Natural killer cell treated with Interleukin-12 subunit alpha and Interleukin-12 subunit beta and Interleukin-15 and Interleukin-18, amount 100 ng/mL, for 72 hours (primary cell): ENCODE measurements around the gene REC114. TPM values are rescaled to one million over a fixed set of nuclear protein-coding genes. Genes with fewer than 3 reads are reported as not detected.
"Not testable (repeated sequence)": the region's sequence is repeated elsewhere in the genome, so short reads cannot be mapped to it uniquely, and the experiment has no call there.

Experiments
- ATAC-seq, 2 donors: fragments of 150-1000 bp; cut with Tn5 transposase in 1 of 2; sonication (Bioruptor Pico), chemical (Tn5 transposase) in 1 of 2; 2 replicates each; pipeline ENCODE4 v1.10.0; 2021
- DNase-seq: peaks from one replicate; pipeline ENCODE4 v3.0.0; 2022; ENCODE audit warnings: low spot score
- H3K27ac Mint-ChIP-seq, 2 donors: 1 replicate in 1 of 2; 2 replicates in 1 of 2; pipeline ENCODE4 v1.8.0; 2022; ENCODE audit warnings: mixed read lengths in 2 of 2, mild to moderate bottlenecking in 1 of 2, moderate library complexity in 1 of 2
- H3K27me3 Mint-ChIP-seq, 2 donors: 1 replicate in 1 of 2; 2 replicates in 1 of 2; pipeline ENCODE4 v1.8.0; 2022; ENCODE audit warnings: mixed read lengths in 2 of 2
- H3K36me3 Mint-ChIP-seq: one replicate; pipeline ENCODE4 v1.8.0; 2022; ENCODE audit warnings: mixed read lengths
- H3K4me1 Mint-ChIP-seq, 2 donors: 1 replicate in 1 of 2; 2 replicates in 1 of 2; pipeline ENCODE4 v1.8.0; 2022; ENCODE audit warnings: low read depth in 2 of 2, mixed read lengths in 2 of 2, mild to moderate bottlenecking in 1 of 2
- H3K4me3 Mint-ChIP-seq: one replicate; pipeline ENCODE4 v1.8.0; 2022; ENCODE audit warnings: mixed read lengths
- H3K9me3 Mint-ChIP-seq: 2 replicates; pipeline ENCODE4 v1.8.0; 2022; ENCODE audit warnings: mixed read lengths
- total RNA-seq, 2 donors: library from RNA; stranded (reverse); gene quantifications; one replicate each; pipeline ENCODE4 v1.2.3, GENCODE V29; 2022

Gene REC114, protein sequence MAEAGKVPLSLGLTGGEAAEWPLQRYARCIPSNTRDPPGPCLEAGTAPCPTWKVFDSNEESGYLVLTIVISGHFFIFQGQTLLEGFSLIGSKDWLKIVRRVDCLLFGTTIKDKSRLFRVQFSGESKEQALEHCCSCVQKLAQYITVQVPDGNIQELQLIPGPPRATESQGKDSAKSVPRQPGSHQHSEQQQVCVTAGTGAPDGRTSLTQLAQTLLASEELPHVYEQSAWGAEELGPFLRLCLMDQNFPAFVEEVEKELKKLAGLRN
- total RNA-seq: not detected

DNA sequence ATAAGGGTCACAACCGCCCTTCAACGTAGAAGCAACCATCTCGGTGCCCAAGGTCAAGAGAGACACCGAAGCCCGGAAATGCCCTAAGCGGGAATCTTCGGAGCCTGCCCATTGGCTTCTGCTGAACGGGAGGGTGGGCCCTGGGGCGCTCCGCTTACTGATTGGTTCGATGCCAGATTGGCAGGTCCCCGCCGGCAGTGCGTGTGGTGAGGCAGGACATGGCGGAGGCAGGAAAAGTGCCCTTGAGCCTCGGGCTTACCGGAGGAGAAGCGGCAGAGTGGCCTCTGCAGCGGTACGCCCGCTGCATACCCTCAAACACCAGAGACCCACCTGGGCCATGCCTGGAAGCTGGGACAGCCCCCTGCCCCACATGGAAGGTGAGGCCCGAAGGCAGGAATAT, at the start of gene REC114:
Gene REC114 (plus strand): TSS at position 197 of the 400 bp plus-strand sequence. CDS start 22 bp downstream, at position 219.
- no peak for ATAC-seq
- H3K4me1 Mint-ChIP-seq: no peaks in the 10 kb centered on the region
- no peaks in the 10 kb centered on the region for H3K9me3 Mint-ChIP-seq
- peaks cover 5 to 21% of the 10 kb centered on the region in 2 donors for H3K27me3 Mint-ChIP-seq
- H3K36me3 Mint-ChIP-seq: peaks cover 7% of the 10 kb centered on the region
- no peak within 1 kb of the TSS for H3K4me3 Mint-ChIP-seq
- no peak for DNase-seq
- no peak within 1 kb of the TSS for H3K27ac Mint-ChIP-seq

DNA sequence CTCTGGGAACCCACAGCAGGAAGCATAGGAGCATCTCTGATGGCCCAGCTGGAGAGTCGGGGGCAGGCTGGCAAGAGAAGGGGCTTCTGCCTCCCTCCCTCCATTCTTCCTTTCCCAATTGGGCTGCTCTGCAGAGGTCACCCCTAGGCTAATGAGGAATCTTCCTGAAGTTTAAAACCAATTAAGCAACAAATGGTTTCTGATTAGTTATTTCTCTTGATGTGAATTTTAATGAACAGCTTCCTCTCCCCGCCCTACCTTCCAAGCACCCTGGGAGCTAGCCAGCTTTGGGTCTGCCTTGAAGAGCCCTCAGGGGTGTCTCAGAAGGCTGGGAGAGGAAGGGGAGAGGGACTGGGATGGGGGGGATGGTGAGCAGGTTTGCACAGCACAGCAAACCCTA, 49.6 kb upstream of the REC114 start:
- no peak overlapping the region for H3K4me3 Mint-ChIP-seq

DNA sequence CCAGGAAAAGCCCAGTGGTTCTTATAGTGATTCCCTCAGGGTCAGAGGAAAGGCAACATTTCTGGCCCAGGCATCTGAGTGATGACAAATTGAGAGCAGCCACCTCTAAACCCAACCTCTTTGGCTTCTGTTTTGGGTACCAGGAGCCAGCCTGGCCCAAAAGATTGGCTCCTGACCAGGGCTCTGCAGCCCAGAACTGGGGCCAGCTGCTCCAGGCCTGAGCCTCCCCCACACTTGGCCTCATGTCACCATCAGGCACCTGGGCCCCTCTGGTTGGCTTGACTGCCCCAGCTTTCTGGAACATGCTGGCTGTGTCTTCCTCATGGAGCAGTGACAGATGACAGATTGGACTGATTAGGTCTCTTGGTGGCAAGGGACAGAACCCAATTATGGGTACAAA, 48.2 kb upstream of the REC114 start:
- DNase-seq: no peak
- no peaks in the 10 kb centered on the region for H3K9me3 Mint-ChIP-seq
- ATAC-seq: peak in 1 of 2 donors; percentile 3
- peaks cover 10 to 14% of the 10 kb centered on the region in 2 donors for H3K27me3 Mint-ChIP-seq
- H3K27ac Mint-ChIP-seq: no peak overlapping the region
- H3K36me3 Mint-ChIP-seq: no peaks in the 10 kb centered on the region
- no peak overlapping the region for H3K4me3 Mint-ChIP-seq
- H3K4me1 Mint-ChIP-seq: no peaks in the 10 kb centered on the region

More for the DNA sequence above, 49.6 kb upstream of the REC114 start:
- ATAC-seq: no peak
- Mint-ChIP-seq H3K36me3 (no peaks in the 10 kb centered on the region), H3K27ac (no peak overlapping the region), H3K4me1 (no peaks in the 10 kb centered on the region), H3K9me3 (no peaks in the 10 kb centered on the region), H3K27me3 (peaks cover 10% of the 10 kb centered on the region in 2 donors)
- DNase-seq: no peak

DNA sequence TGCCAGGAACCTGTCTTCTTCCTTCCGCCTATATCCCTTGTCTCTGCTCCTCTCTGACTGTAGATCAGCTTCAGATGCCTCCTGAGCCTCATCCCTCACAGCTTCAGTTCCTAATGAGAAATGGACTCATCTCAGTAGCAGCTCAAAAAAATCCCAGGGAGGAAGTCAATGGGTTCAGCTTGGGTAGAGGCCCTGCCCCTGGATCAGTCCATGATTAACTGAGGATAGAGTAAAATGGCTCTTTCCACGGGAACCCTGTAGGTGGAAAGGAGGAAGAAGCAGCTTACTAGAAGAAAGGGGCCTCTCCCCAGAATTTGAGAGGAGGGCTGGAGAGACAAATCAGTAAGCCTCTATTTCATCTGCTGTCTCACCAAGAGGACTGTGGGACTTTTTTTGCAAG, 47.3 kb upstream of the REC114 start:
- Mint-ChIP-seq H3K9me3 (no peaks in the 10 kb centered on the region), H3K27ac (no peak overlapping the region), H3K4me1 (no peaks in the 10 kb centered on the region), H3K36me3 (no peaks in the 10 kb centered on the region), H3K4me3 (no peak overlapping the region), H3K27me3 (peaks cover 10 to 14% of the 10 kb centered on the region in 2 donors)
- ATAC-seq (no peak), DNase-seq (no peak)

DNA sequence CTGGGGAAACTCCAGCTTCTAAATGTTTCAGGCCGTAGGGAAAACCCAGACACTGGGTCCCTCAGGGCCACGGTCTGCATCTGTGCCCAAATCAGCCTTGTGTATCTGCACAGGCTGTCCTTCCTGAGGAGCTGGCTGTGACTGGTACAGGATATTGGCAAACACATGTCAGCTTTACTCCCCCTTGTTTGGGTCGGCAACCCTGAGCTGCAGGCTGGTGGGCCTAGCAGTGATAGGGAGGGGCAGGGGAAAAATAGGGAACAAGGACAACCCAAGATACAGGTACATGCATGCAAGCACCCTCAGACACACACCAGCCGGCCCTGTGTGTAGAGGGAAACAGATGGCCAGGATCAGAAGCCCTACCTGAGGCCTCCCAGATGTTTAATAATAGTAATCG, 45.5 kb upstream of the REC114 start:
- ATAC-seq (no peak), DNase-seq (no peak)
- H3K27ac Mint-ChIP-seq: no peak overlapping the region
- H3K27me3 Mint-ChIP-seq: peaks cover under 1 to 9% of the 10 kb centered on the region in 2 donors
- no peaks in the 10 kb centered on the region for H3K36me3 Mint-ChIP-seq
- H3K9me3 Mint-ChIP-seq: no peaks in the 10 kb centered on the region
- H3K4me3 Mint-ChIP-seq: no peak overlapping the region
- no peaks in the 10 kb centered on the region for H3K4me1 Mint-ChIP-seq

DNA sequence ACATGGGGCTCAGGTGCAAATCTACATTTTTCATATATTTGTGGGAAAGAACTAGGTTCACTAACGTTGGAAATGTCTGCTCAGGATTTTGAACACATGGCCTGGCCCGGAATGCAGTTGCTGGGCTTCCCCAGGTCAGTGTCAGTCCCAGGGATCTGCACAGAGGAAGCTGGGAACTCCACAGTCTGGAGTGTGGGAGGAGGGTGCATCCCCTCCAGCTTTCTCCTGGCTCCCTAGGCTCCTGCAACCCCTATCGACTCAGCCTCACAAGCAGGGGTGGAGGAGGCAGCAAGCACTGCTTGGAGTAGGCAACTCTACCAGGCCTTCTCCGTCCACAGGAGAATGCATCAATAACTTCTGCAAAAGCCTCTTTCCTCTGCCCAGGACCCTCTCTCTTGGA, 44.1 kb upstream of the REC114 start:
- no peak for ATAC-seq
- no peak overlapping the region for H3K27ac Mint-ChIP-seq

DNA sequence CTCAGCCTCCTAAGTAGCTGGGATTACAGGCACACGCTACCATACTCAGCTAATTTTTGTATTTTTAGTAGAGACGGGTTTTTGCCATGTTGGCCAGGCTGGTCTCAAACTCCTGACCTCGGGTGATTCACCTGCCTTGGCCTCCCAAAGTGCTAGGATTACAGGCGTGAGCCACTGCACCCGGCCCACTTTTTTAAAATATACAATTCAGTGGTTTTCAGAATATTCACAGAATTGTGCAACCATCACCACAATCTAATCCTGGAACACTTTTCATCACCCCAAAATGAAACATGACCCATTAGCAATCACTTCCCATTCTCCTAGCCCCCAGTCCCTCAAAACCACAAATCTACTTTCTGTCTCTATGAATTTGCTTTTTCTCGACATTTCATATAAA, 42.7 kb upstream of the REC114 start:
- not testable (repeated sequence) for H3K4me3 Mint-ChIP-seq, ATAC-seq, DNase-seq, H3K36me3 Mint-ChIP-seq, H3K4me1 Mint-ChIP-seq, H3K9me3 Mint-ChIP-seq, H3K27ac Mint-ChIP-seq
- H3K27me3 Mint-ChIP-seq: peaks cover 0 to 11% of the 10 kb centered on the region in 2 donors

More for the DNA sequence above, 44.1 kb upstream of the REC114 start:
- DNase-seq: no peak
- H3K36me3 Mint-ChIP-seq: no peaks in the 10 kb centered on the region
- no peaks in the 10 kb centered on the region for H3K9me3 Mint-ChIP-seq
- H3K4me3 Mint-ChIP-seq: no peak overlapping the region
- no peaks in the 10 kb centered on the region for H3K4me1 Mint-ChIP-seq
- H3K27me3 Mint-ChIP-seq: peaks cover 0 to 8% of the 10 kb centered on the region in 2 donors

DNA sequence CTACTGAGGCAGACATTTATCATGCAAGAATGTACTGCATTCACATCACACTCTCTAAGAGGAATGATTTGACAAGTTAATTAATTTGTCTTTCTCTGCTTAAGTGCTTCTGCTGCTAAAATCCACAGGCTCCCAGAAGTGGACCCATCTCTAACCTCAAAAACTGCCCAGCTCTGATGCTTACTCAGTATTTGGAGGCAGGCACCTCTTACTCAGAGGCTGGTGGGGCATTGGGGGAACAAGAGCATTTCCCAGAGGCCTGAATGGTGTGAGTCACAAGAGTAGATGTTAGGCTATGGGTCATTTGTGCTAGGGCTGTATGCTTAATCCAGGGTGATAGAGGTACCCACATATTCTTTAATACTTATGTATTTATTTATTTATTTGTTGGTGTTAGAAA, 39.8 kb upstream of the REC114 start:
- Mint-ChIP-seq H3K27me3 (peaks cover 8 to 21% of the 10 kb centered on the region in 2 donors), H3K9me3 (no peaks in the 10 kb centered on the region), H3K27ac (no peak overlapping the region), H3K36me3 (no peaks in the 10 kb centered on the region), H3K4me3 (no peak overlapping the region), H3K4me1 (no peaks in the 10 kb centered on the region)
- no peak for DNase-seq
- ATAC-seq: no peak

DNA sequence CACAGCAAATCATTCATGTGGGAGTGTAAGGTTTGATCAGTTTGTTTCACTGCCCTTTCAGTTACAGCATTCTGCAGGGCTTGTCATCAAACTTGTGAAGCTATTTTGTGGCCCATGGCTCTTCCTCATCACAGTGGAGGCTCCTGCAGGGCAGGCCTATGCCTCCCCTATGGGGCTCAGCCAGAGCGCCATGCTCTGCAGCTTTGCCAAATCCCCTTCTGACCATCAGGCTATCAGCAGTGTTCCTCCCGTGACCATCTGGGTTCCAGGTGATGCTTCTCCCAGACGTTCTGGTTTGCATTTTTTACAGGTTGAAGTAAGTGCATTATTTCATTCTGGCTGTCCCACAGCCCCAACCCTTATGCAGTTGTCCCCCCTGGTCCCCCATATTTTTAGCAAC, 28.1 kb upstream of the REC114 start:
- no peaks in the 10 kb centered on the region for H3K9me3 Mint-ChIP-seq
- peaks cover 14 to 16% of the 10 kb centered on the region in 2 donors for H3K27me3 Mint-ChIP-seq
- no peaks in the 10 kb centered on the region for H3K4me1 Mint-ChIP-seq
- no peak overlapping the region for H3K4me3 Mint-ChIP-seq
- H3K36me3 Mint-ChIP-seq: no peaks in the 10 kb centered on the region
- H3K27ac Mint-ChIP-seq: no peak overlapping the region
- no peak for ATAC-seq
- DNase-seq: no peak

DNA sequence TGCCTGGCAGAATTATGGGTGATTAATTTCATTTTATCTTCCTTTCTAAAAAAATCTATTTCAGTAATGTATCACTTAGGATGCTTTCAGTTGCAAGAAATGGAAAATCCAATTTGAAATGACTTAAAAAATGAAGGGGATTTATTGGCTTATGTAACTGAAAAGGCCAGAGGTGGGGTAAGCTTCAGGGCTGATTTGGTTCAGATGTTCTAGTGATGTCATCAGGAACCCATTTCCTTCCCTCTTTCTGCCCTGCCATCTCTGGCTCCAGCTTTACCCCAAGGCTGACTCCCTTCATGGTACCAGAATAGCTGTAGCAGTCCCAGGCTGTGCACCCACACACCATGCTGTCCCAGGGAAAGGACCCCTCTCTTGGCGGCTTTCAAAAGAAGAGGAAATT, 18.5 kb upstream of the REC114 start:
- Mint-ChIP-seq H3K27me3 (peaks cover 8 to 23% of the 10 kb centered on the region in 2 donors), H3K4me3 (no peak overlapping the region), H3K4me1 (peaks cover 0 to 8% of the 10 kb centered on the region in 2 donors), H3K27ac (no peak overlapping the region), H3K36me3 (no peaks in the 10 kb centered on the region), H3K9me3 (no peaks in the 10 kb centered on the region)
- ATAC-seq (no peak), DNase-seq (no peak)

DNA sequence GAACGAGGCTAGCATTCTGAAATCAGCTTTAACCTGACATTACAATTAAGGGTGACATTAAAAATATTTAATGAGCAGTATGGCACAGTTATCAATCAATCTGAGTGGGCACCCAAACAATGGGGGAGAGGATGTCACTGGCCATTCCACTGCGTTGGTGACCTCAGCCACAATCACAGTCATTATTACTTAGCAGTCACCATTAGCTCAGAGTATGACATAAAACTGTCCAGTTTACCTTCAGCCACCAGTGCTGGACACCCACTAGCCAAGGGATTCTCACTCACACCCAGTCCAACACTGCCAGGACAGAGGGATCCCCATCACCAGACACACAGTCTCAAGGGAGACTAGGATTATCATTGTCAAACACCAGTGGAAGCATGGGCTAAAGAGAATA, 17.5 kb upstream of the REC114 start:
- H3K36me3 Mint-ChIP-seq: no peaks in the 10 kb centered on the region
- DNase-seq (no peak), ATAC-seq (no peak)
- peaks cover 8 to 23% of the 10 kb centered on the region in 2 donors for H3K27me3 Mint-ChIP-seq
- no peaks in the 10 kb centered on the region for H3K9me3 Mint-ChIP-seq
- peaks cover 0 to 8% of the 10 kb centered on the region in 2 donors for H3K4me1 Mint-ChIP-seq
- no peak overlapping the region for H3K4me3 Mint-ChIP-seq
- no peak overlapping the region for H3K27ac Mint-ChIP-seq

DNA sequence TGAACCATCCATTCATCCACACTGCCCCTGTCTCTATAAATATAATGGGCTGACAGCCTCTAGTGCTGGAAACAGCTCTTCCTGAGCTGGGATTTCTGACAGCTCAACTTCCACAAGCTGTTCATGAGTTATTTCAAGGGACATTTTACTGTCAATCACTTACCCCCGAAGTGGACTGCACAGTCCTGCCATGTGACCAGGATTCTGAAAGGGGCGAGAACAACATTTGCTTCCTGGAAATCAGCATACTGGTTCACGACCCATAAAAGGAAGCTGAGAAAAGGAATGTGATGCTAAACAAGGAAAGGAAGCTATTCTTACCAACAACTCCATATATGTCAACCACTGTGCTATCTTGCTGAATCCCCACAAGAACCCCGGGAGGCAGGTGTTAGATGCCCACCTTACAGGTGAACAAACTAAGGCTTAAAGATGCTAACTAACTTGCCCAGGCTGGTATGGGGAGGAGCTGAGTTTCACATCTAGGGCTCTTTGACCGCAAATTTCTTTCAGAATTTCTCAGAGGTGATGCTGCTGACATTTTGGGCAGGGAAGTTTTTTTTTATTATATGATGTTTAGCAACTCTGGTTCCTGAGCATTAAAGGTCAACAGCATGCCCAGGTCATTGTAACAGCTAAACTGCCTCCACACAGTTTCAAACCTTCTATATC, 16.5 kb upstream of the REC114 start:
- no peak overlapping the region for H3K4me3 Mint-ChIP-seq
- no peaks in the 10 kb centered on the region for H3K9me3 Mint-ChIP-seq
- ATAC-seq: peak in 1 of 2 donors; percentile 56
- H3K4me1 Mint-ChIP-seq: peaks cover 0 to 8% of the 10 kb centered on the region in 2 donors
- DNase-seq: no peak
- H3K27me3 Mint-ChIP-seq: peaks cover 8 to 25% of the 10 kb centered on the region in 2 donors
- H3K27ac Mint-ChIP-seq: no peak overlapping the region
- no peaks in the 10 kb centered on the region for H3K36me3 Mint-ChIP-seq

DNA sequence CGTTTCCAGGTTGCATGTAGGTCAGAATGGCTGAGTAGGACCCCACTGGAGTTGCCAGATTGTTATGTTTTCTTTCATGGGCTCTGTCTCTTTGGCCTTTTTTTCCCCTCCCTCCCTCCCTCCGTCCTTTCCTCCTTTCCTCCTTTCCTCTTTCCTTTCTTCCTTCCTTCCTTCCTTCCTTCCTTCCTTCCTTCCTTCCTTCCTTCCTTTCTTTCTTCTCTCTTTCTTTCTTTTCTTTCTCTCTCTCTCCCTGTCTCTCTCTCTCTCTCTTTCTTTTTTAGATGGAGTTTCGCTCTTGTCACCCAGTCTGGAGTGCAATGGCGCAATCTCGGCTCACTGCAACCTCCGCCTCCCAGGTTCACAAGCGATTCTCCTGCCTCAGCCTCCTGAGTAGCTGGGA, 11.6 kb upstream of the REC114 start:
- not testable (repeated sequence) for H3K4me1 Mint-ChIP-seq, DNase-seq, H3K36me3 Mint-ChIP-seq, H3K4me3 Mint-ChIP-seq, H3K27ac Mint-ChIP-seq, ATAC-seq, H3K9me3 Mint-ChIP-seq
- H3K27me3 Mint-ChIP-seq: peaks cover 15 to 30% of the 10 kb centered on the region in 2 donors

DNA sequence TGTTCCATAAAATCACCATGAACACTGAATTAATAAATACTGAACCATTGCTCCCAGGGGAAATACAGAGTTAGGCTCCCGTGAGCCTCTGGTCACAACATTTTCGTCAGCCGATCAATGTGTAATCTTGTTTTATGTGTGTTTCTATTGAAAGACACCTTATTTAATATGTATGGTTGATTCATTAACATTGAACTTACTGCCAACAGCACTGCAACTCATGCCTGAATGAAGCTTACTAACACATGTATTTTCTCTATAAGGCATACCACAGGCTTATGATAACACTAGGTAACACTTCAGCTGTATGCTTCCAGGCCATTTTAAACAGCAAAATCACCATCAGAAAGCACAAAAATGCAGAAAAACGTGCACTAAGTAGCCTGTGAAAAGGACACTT, 9.1 kb upstream of the REC114 start:
- no peak for DNase-seq
- no peaks in the 10 kb centered on the region for H3K36me3 Mint-ChIP-seq
- H3K27ac Mint-ChIP-seq: no peak overlapping the region
- H3K4me3 Mint-ChIP-seq: no peak overlapping the region
- H3K9me3 Mint-ChIP-seq: no peaks in the 10 kb centered on the region
- ATAC-seq: no peak
- H3K27me3 Mint-ChIP-seq: peaks cover 8 to 28% of the 10 kb centered on the region in 2 donors
- no peaks in the 10 kb centered on the region for H3K4me1 Mint-ChIP-seq
